ENCODE results near the gene DRAXIN. TPM values are rescaled to one million over a fixed set of nuclear protein-coding genes. Genes with fewer than 3 reads are reported as not detected.

Gene DRAXIN
- total RNA-seq, 1 experiment from 2014 or later = 0.25 TPM

DNA sequence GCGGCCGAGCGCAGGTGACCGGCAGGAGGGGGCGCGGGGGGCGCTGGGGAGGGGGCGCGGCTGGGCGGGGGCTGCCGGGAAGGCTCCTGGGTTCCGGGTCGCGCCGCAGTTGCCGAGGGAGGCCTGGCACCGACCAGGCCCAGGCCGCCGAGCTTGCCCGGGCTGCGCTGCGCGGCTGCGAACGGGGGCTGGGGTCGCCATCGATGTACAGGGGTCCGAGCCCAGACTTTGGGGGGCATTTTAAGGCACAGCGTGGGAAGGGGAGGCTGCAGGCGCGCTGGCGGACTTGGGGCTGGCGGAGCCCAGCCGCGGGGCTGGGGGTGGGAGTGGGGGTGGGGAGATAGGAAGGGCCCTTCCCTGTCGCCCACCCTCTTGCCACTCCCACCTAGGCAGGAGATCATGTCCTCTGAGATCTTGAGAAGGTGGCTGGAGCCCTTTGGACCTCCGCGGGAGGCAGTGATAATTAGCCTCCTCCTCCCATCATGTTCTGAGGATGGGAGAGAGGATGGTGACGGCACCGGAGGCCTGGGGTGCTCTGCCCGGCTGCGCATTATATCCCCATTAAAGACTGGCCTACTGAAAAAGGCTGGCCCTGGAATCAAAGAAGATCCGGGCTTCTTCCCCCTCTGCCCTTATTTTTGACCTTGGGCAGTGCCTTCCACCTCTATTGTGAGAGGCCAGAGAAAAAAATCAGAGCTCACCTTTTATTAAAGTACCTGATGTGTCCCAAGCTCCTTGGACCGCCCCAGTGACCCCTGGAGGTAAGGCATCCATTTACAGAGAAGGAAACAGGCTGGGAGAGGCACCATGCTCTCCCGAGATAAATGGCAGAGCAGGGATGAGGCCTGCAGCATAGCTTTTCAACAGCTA lies 36.3 kb upstream of the DRAXIN start:
- DNase-seq (ENCODE audit: low read depth) = no peak

DNA sequence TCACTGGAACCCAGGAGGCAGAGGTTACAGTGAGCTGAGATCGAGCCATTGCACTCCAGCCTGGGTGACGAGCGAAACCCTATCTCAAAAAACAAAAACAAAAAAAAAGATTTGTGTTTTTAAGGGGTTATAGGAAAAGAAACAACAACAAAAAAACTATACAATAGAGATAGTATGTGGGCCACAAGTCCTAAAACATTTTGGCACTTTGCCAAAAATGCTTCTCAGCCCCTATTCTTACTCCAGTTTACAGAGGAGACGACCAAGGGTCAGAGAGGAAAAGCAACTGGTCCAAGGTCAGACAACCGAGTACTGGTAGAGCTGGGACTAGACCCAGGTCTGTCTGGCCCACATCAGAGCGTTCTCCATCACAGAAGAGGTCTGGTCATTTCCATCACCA lies 33.9 kb upstream of the DRAXIN start:
- no peak for DNase-seq (ENCODE audit: low read depth)

DNA sequence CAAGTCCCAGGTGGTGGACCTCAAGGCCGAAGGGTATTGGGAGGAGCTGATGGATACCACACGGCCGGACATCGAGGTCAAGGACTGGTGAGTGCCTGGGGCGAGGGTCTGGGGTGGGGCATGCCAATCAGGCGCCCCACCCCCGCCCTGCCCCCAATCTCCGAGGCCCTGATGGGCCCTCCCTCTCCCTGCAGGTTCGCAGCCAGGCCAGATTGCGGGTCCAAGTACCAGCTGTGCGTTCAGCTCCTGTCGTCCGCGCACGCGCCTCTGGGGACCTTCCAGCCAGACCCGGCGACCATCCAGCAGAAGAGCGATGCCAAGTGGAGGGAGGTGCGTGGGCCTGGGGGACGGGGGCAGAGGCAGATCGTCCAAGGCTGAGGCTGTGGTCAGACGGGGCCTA lies 33.0 kb upstream of the DRAXIN start:
- DNase-seq (ENCODE audit: low read depth) = no peak

DNA sequence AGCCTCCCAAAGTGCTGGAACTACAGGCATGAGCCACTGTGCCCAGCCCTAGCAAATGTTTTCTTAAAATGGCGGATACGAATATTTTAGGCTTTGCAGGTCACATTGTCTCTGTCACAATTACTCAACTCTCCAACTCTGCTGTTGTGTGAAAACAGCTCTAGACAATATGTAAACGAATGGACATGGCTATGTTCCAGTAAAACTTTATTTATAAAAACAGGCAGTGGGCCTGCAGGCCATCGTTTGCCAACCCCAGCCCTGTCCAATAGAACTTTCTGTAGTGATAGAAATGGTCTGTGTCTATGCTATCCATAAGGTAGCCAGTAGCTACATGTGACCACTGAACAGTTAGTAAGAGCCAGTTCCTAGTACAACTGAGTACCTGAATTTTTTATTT lies 31.8 kb upstream of the DRAXIN start:
- no peak for DNase-seq (ENCODE audit: low read depth)

DNA sequence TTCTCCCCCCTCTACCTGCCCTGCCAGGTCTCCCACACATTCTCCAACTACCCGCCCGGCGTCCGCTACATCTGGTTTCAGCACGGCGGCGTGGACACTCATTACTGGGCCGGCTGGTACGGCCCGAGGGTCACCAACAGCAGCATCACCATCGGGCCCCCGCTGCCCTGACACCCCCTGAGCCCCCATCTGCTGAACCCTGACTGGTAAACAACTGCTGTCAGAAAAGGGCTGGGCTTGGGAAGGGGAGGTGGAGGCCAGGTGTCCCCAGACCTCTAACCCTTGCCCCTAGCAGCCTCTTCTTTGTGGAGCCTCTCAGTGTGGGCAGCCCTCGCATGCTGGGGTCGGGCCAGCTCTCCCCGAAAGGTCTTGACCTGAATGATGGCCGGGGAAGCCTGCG lies 30.4 kb upstream of the DRAXIN start:
- no peak for DNase-seq (ENCODE audit: low read depth)

DNA sequence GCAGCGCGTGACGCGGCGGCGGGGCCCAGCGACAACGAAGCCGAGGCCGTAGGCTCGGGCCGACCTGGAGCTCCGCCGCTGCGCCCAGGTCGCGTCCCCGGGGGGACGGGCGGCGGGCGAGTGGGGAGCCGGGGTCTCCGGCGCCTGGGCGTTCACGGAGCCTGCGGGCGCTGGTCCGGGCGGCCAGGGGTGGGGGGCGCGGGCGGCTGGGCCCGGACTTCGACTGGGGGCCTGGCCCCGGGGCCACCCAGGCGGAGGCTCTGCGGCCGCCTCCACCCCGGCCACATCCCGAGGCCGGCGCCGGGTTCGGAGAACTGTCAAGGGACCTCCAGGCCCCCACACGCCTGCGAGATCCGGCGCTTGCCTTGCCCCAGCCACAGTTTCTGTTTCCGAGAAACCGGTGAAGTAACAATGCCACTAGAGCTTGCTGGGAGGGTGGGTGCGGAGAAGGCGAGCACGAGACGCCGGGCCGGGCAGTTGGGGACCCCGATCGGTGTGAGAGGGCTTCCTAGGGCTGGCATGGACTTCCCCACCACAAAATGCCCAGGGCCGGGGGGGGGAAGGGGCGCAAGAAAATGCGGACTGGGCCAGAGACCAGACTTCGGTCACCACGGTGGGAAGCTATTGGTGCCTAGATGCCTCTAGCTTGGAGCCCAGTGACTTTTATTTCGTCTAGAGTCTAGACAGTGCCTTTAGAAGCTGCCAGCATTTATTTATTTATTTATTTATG lies 27.0 kb upstream of the DRAXIN start:
- DNase-seq (ENCODE audit: low read depth) = peak; percentile 40

DNA sequence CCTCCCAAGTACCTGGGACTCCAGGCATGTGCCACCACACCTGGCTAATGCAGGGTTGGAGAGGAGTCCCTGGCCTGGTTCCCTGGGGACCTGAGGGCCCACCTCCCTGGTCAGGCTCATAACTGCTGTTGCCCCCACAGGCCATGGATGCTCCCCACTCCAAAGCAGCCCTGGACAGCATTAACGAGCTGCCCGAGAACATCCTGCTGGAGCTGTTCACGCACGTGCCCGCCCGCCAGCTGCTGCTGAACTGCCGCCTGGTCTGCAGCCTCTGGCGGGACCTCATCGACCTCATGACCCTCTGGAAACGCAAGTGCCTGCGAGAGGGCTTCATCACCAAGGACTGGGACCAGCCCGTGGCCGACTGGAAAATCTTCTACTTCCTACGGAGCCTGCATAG lies 23.0 kb upstream of the DRAXIN start:
- no peak for DNase-seq (ENCODE audit: low read depth)

DNA sequence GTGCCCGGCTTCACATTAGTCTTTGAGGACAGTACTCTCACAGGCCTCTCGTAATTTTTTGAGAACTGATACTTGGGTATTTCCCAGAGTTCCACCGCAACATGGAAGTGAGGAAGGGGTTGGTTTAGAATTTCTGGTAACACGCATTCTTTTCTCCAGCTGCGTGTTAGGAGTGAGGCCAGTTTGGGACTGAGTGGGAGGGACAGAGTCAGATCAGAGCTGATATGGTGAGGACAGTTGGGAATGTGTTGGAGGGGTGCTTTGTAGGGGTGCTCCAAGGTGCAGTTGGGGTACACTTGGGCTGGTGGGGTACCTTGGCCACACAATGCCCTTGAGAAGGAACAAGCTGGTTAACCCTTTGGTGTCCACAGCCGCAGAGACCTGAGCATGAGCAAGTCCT lies 20.8 kb upstream of the DRAXIN start:
- DNase-seq (ENCODE audit: low read depth) = no peak

DNA sequence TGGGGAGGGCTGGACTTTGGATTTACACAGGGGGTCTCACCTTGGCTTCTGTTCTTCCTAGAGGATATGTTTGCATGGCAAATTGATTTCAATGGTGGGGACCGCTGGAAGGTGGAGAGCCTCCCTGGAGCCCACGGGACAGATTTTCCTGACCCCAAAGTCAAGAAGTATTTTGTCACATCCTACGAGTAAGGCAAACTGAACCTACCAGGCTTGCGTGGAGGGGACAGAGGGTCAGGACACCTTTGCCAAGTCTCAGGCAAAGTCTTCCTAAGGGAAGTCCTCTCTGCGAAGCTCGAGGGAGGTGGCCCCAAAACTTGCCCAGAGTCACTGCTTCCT lies 20.3 kb upstream of the DRAXIN start:
- DNase-seq (ENCODE audit: low read depth) = no peak

DNA sequence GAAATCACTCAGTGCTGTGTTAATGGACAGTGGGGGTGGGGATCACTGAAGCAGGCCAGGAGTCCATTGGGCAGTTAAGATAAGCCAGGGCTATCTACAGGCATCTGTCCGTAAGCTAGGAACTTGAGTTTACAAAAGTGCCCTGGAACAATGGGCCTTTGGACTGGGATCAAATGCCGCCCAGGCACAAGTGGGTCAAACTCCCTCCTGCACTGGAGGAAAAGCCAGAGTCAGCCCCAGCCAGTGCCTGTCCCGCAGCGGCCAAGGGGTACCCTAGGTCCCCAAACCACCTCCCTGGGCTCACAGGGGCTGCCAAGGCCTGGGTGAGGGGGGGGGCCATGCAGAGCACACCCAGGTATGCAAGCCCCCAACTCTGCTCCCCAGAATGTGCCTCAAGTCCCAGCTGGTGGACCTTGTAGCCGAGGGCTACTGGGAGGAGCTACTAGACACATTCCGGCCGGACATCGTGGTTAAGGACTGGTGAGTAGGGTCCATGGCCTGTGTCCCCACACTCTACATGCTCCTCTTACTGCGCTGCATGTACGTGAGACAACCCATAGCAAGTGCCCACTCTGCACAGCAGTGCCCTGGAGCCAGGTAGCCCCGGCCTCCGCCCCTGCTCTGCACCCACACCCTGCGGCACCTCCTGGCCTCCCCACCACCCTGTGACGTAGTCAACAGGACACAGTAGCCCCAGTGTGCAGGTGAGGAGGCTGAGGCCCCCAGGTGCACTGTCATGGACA lies 19.8 kb upstream of the DRAXIN start:
- no peak for DNase-seq (ENCODE audit: low read depth)

DNA sequence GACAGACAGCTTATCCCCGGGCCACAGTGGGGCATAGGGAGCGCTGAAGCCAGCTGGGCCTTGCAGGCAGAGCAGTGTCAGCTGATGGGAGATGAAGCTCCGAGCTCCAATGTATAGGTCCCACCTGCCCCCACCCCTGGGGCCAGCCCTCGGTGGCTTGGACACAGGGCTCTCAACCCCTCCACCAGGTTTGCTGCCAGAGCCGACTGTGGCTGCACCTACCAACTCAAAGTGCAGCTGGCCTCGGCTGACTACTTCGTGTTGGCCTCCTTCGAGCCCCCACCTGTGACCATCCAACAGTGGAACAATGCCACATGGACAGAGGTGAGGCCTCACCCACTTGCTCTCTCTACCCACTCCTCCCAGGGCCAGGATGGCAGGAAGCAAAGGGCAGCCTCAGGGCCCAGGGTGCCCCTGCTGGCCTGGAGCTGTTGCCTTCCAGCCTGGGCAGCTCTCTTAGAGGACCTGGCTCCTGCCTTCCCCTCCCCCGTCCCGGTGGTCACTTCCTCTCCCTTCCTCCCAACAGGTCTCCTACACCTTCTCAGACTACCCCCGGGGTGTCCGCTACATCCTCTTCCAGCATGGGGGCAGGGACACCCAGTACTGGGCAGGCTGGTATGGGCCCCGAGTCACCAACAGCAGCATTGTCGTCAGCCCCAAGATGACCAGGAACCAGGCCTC lies 18.3 kb upstream of the DRAXIN start:
- DNase-seq (ENCODE audit: low read depth) = no peak

DNA sequence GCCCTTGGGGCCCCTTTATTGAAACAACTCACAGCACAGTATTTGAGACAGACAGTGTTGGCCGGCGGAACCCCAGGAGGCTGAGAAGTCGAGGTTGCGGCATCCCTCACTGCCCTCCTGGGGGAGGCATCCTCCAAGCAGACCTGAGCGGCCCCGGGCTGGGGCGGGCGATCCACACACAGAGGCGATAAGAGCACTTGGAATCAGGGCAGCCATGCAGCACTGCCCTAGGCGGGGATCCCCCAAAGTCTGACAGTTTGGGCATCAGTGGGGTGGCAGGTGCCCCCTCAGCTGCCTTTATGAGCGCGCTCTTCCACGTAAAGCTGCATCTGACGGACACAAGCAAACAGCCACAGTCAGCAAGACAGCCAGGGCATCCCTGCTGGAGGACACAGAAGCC lies 17.0 kb upstream of the DRAXIN start:
- DNase-seq (ENCODE audit: low read depth) = no peak

DNA sequence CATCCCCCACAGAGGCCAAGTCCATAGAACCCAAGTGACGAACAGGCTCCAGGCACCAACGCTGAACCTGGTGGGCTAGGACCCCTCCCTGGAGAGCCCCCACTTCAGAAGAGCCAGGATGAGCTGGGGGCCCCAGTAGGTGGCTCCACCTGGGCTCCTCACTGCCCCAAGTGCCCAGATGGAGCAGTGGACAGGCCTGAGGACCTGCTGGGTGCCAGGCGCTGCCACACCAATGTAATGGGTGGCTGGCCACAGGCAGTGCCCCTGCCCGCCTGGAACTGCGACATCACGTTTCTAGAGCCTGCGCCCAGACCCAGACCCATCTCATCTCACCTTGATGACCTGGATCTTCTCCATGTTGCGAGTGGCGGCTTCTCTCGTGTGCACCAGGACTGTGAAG lies 16.2 kb upstream of the DRAXIN start:
- DNase-seq (ENCODE audit: low read depth) = no peak

DNA sequence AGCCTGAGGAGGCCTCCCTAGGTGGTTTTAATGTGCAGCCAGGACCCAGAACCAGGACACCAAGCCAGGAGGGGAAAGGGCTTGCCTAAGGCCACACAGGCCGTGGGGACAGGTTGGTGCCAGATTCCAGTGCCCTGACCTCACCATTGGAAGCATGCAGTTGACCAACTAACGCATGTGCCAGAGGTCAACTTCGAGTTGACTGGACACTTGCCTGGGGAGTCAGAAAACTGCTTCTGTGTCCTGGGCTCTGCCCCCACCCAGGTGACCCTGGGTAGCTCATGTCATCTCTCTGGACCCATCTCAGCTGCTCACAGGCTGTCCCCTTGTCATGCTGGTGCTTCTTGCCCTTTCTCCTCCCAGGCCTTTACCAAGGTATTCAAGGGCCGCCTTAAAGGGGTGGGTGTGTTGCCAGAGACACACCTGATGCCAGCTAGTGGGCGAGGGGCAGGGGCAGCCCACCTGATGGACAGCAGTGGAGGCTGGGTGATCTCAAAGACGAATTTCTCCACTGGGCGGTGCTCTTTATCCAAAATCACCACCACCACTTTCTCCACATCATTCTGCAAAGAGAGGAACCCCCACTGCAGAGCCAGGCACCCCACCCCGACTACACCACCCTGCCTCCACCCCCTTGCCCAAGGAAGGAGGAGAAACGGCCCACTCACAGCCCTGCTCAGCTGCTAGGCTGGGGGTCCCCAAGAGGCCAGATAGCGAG lies 15.0 kb upstream of the DRAXIN start:
- no peak for DNase-seq (ENCODE audit: low read depth)

DNA sequence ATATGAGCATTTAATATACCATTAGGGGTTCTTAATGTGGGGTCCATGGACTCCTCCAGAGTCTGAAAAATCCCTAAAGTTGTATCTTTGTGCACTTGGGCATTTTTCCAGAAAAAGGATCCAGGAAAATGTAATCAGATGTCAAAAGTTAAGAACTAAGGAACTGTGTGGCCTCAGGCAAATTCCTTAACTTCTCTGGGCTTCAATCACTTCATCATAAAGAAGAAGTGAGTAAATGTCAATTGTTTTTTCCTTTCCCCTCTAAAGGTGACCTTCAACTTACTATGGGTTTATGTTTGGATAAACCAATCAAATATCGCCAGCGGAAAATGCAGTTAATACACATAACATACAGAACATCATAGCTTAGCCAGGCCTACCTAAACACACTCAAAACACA lies 13.1 kb upstream of the DRAXIN start:
- DNase-seq (ENCODE audit: low read depth) = no peak

DNA sequence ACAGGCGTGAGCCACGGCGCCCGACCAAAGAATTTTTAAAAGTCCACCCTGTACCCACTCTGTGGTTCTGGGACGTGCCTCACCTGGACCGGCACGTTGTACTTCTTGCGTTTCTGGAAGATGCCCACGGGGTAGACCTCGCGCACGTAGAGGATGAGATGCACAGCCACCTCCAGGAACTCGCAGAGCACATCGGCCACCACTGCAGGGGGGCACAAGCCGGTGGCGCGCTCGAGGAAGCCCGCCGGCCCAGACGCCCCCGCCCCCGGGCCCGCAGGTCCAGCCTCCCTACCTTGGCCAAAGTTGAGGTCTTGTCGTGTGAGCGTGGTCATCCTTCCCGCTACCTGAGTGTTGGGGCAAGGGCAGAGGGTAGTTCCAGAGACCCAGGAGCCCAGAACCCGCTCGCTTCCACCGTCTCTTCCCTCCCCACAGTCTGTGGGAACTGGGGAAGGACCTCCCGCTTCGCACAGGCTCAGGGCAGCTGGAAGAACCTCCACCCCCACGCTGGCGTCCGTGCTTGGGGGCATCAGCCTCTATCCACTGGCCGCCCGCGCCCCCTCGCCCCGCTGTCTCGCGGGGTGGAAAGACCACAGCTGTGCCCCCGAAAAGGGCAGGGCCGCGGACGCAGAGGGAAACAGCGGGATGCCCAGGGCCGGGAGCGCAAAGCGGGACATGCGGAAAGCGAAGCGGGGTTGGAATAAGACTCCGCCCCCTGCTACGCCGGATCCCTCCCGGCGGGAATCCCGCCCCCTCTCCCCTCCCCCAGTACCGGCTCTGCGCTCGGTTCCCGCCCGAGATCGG lies 11.0 kb upstream of the DRAXIN start:
- DNase-seq (ENCODE audit: low read depth) = peak; percentile 41

DNA sequence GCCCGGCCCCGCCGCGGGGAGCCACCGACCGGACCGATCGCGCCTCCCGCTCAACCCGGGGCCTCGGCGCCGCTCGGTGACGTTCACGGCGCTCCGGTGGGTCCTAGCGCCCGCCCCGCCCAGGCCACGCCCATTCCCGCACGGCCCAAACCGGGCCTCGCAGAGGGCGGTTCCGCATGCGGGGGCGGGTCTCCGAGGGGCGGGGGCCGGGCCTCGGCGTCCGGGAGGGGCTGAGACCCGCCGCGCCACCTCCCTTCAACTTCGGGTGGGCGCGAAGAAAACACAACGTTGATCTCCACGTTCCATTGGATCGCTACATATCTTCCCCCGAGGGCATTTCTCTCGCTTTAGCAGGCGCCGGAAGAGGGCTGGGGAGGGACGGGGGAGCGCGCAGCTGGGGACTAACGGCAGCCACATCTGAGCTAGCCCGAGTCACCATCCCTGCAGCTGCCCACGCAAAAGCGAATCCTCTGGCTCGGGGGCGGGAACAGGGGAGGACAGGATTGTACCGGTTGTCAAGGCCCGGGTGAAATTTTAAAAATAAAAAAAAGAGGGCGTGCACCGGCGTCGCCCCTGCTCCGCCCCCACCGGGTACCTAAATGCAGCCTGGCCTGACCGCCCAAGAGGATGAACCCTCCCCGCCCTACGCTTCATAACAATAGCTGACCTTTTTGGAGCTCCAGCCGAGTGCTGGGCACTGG lies 10.3 kb upstream of the DRAXIN start, which contains the start of gene MAD2L2:
Gene MAD2L2, minus strand, starts transcription at position 78 of the 701 bp plus-strand sequence. CDS start 547 bp downstream, outside the sequence.
- DNase-seq (ENCODE audit: low read depth) = peak; percentile 85

DNA sequence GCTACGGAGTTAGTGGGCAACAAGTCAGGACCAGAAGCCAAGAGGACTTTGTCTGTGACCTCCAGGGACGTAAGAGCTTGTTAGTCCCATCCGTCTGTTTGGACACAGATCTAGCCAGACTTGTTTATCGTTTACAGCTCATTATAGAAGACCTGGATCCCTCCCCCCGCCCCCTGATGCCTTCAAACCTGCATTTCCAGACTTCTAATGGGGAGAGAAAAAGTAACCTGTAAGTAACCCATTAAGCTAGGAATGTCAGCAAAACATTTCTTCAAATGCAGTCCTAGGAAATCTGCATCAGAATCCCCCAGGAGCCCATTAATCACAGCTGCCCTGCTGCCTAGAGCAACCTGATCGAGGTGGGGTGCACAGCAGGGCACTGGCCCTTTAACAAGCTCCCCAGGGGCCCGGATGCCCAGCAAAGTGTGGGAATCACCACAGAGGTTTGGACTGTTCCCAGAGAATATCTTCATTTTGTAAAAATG lies 9.2 kb upstream of the DRAXIN start:
- DNase-seq (ENCODE audit: low read depth) = no peak

DNA sequence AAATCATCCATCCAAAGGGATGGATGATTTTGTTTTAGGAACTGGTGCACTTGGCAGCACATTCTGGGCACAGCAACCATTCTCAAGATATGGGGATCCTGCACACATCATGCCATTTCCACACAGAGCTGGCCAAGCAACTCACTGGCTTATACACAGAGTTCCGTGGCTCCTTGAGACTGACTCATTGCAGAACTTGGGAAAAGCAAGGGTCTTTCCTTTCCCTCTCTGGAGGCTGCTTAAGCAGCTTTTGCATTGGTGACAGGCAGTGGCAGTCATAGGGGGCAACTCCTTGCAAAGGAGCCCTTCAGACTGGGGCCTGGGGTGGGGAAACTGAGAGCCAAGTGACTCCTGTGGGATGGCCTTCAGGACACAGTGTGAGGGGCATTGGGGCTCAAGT lies 8.7 kb upstream of the DRAXIN start:
- DNase-seq (ENCODE audit: low read depth) = no peak

DNA sequence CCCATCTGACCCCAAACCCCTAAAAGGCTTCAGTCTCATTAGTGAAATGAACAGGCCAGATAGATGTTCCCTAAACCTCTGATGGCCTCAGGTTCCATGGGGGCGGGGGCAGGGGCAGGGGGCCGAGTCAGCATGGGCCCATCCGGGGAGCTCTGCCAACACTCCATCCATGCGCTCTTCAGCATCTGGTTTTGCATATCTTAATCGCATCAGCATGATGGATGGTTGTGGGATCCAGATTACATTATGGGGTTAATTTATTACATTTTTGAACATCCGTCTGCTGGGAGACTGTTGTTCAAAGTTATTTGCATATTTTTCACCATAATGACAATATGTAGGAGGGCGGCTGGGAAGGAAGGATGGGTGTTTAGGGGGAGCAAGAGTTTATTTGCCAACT lies 7.4 kb upstream of the DRAXIN start:
- DNase-seq (ENCODE audit: low read depth) = no peak

Measured in M059J (cell line).